ENCODE measurements around the gene PLCH1. TPM values are rescaled to one million over a fixed set of nuclear protein-coding genes. Genes with fewer than 3 reads are reported as not detected.

Gene PLCH1
- total RNA-seq, 1 donor from 2014 or later = 2.9 TPM

GRCh38 chr3:155394240-155394639 lies 350.6 kb downstream of the PLCH1 start:
- no peak for TF ChIP-seq CTCF (IDR thresholded peaks at IDR 0.05; ENCODE audit: insufficient read depth, low read length, poor library complexity, severe bottlenecking)
- no peaks in the 10 kb centered on the region for H3K27me3 ChIP-seq (ENCODE audit: control insufficient read depth, insufficient read depth, low read length)
- no peak for DNase-seq (ENCODE audit: low read depth)

DNA sequence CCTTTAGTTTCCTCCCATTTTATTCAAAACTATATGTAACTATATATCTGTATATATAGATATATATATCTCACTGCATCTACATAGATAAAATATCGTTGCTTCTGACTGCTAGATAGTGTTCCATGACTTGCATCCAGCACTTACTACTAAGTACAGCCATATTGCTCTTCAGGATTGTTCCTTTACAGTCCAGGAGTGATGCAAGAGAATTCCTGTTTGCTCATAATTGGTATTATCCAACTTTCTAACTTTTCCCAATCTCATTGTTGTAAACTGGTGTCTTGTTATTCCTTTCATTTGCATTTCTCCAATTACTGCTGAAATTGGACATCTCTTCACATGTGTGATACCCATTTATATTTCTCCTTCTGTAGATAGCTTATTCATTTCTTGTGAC lies 351.6 kb downstream of the PLCH1 start:
- no peaks in the 10 kb centered on the region for H3K27me3 ChIP-seq (ENCODE audit: control insufficient read depth, insufficient read depth, low read length)
- no peak for DNase-seq (ENCODE audit: low read depth)
- no peaks in the 10 kb centered on the region for H3K36me3 ChIP-seq (ENCODE audit: control insufficient read depth, insufficient read depth, low read length)
- no peak for TF ChIP-seq CTCF (IDR thresholded peaks at IDR 0.05; ENCODE audit: insufficient read depth, low read length, poor library complexity, severe bottlenecking)
- no peak overlapping the region for H3K4me3 ChIP-seq (ENCODE audit: low read depth, low read length)

More at GRCh38 chr3:155394240-155394639, 350.6 kb downstream of the PLCH1 start:
- H3K4me3 ChIP-seq (ENCODE audit: low read depth, low read length) = no peak overlapping the region
- H3K36me3 ChIP-seq (ENCODE audit: control insufficient read depth, insufficient read depth, low read length) = no peaks in the 10 kb centered on the region

- DNase-seq (ENCODE audit: low read depth) = no peak
- H3K4me3 ChIP-seq (ENCODE audit: low read depth, low read length) = no peak overlapping the region
- H3K36me3 ChIP-seq (ENCODE audit: control insufficient read depth, insufficient read depth, low read length) = no peaks in the 10 kb centered on the region
- no peak for TF ChIP-seq CTCF (IDR thresholded peaks at IDR 0.05; ENCODE audit: insufficient read depth, low read length, poor library complexity, severe bottlenecking)
- H3K27me3 ChIP-seq (ENCODE audit: control insufficient read depth, insufficient read depth, low read length) = no peaks in the 10 kb centered on the region
Measured at GRCh38 chr3:155392138-155392537, 352.7 kb downstream of the PLCH1 start.

GRCh38 chr3:155391551-155391958 lies 353.3 kb downstream of the PLCH1 start:
- no peak for TF ChIP-seq CTCF (IDR thresholded peaks at IDR 0.05; ENCODE audit: insufficient read depth, low read length, poor library complexity, severe bottlenecking)
- DNase-seq (ENCODE audit: low read depth) = peak; percentile 54
- H3K36me3 ChIP-seq (ENCODE audit: control insufficient read depth, insufficient read depth, low read length) = no peaks in the 10 kb centered on the region
- no peak overlapping the region for H3K4me3 ChIP-seq (ENCODE audit: low read depth, low read length)
- H3K27me3 ChIP-seq (ENCODE audit: control insufficient read depth, insufficient read depth, low read length) = no peaks in the 10 kb centered on the region

DNA sequence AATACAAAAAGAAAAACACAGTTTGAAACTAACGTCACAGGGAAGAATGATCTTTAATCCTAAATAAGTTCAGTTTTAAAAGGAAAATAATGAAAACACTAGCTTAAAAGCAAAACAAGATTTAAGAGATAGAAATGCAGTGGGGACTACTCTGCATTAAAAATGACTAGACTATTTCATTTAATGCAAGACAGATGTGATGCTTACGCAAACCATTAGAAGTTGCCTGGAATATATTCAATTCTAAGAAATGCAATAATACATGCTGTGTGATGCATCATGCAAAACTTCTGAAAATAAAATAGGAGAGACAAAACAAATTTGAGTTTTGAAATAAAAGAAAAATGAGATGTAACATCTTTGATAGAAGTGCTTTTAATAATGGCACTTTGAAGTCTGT lies 353.8 kb downstream of the PLCH1 start:
- DNase-seq (ENCODE audit: low read depth) = no peak
- Histone ChIP-seq H3K36me3 (ENCODE audit: control insufficient read depth, insufficient read depth, low read length) (no peaks in the 10 kb centered on the region), H3K27me3 (ENCODE audit: control insufficient read depth, insufficient read depth, low read length) (no peaks in the 10 kb centered on the region), H3K4me3 (ENCODE audit: low read depth, low read length) (no peak overlapping the region)
- no peak for TF ChIP-seq CTCF (IDR thresholded peaks at IDR 0.05; ENCODE audit: insufficient read depth, low read length, poor library complexity, severe bottlenecking)

DNA sequence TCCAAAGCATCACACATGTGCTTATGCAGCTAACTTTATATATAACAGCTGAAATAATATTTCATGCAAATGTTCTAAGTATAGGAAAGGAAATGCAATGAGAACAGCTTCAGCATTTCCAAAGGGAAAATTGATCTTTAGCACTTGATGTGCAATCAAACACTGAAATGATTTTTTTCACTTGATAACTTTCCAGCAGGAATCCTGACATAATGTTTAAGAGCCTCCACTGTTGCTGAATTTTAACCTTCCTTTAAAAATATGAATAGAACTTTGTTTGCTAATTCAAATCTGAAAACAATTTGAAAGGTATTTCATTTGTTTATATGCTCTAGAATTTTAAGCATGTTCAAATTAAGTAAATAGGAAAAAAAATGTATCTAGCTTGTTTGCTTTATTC lies 354.5 kb downstream of the PLCH1 start:
- TF ChIP-seq CTCF (IDR thresholded peaks at IDR 0.05; ENCODE audit: insufficient read depth, low read length, poor library complexity, severe bottlenecking) = no peak
- Histone ChIP-seq H3K27me3 (ENCODE audit: control insufficient read depth, insufficient read depth, low read length) (no peaks in the 10 kb centered on the region), H3K36me3 (ENCODE audit: control insufficient read depth, insufficient read depth, low read length) (no peaks in the 10 kb centered on the region), H3K4me3 (ENCODE audit: low read depth, low read length) (no peak overlapping the region)
- no peak for DNase-seq (ENCODE audit: low read depth)
